ENCODE measurements around the gene DTX4.

- no peak for TF ChIP-seq CEBPB (IDR thresholded peaks at IDR 0.05; ENCODE audit: low read depth, low read length)
- TF ChIP-seq SMC3 (IDR thresholded peaks at IDR 0.05; ENCODE audit: low read depth, low read length), result no peak
- TF ChIP-seq, protein P1, sequence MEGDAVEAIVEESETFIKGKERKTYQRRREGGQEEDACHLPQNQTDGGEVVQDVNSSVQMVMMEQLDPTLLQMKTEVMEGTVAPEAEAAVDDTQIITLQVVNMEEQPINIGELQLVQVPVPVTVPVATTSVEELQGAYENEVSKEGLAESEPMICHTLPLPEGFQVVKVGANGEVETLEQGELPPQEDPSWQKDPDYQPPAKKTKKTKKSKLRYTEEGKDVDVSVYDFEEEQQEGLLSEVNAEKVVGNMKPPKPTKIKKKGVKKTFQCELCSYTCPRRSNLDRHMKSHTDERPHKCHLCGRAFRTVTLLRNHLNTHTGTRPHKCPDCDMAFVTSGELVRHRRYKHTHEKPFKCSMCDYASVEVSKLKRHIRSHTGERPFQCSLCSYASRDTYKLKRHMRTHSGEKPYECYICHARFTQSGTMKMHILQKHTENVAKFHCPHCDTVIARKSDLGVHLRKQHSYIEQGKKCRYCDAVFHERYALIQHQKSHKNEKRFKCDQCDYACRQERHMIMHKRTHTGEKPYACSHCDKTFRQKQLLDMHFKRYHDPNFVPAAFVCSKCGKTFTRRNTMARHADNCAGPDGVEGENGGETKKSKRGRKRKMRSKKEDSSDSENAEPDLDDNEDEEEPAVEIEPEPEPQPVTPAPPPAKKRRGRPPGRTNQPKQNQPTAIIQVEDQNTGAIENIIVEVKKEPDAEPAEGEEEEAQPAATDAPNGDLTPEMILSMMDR (conservative IDR thresholded peaks at IDR 0.05; ENCODE audit: low read depth, low read length), result no peak
- TF ChIP-seq RFX5 (IDR thresholded peaks at IDR 0.05; ENCODE audit: low read depth, low read length), result no peak
- TF ChIP-seq POLR2A (IDR thresholded peaks at IDR 0.05; ENCODE audit: low read depth, low read length), result no peak
- no peak for TF ChIP-seq MXI1 (IDR thresholded peaks at IDR 0.05; ENCODE audit: borderline replicate concordance, low read depth, low read length)
- no peak for TF ChIP-seq RAD21 (IDR thresholded peaks at IDR 0.05; ENCODE audit: low read length)
- TF ChIP-seq MAZ (IDR thresholded peaks at IDR 0.05; ENCODE audit: borderline replicate concordance, low read depth, low read length), result no peak
- TF ChIP-seq BHLHE40 (IDR thresholded peaks at IDR 0.05; ENCODE audit: low read depth, low read length), result no peak
- TF ChIP-seq RCOR1 (IDR thresholded peaks at IDR 0.05; ENCODE audit: insufficient replicate concordance, low read length), result no peak
- no peak for TF ChIP-seq NFE2L2 (IDR thresholded peaks at IDR 0.05; ENCODE audit: low read depth, low read length)
- TF ChIP-seq, protein P2, sequence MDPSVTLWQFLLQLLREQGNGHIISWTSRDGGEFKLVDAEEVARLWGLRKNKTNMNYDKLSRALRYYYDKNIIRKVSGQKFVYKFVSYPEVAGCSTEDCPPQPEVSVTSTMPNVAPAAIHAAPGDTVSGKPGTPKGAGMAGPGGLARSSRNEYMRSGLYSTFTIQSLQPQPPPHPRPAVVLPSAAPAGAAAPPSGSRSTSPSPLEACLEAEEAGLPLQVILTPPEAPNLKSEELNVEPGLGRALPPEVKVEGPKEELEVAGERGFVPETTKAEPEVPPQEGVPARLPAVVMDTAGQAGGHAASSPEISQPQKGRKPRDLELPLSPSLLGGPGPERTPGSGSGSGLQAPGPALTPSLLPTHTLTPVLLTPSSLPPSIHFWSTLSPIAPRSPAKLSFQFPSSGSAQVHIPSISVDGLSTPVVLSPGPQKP (IDR thresholded peaks at IDR 0.05; ENCODE audit: borderline replicate concordance, low read depth, low read length), result no peak
- TF ChIP-seq CHD1 (IDR thresholded peaks at IDR 0.05; ENCODE audit: low read depth, low read length), result no peak
Measured at GRCh38 chr11:59174664-59175033, 2.7 kb downstream of the DTX4 start.
